Activated naive CD4-positive, alpha-beta T cell treated with Interleukin-2 at 50 U/mL for 16 hours (primary cell): ENCODE measurements around the gene GALNT18.

Experiments
- DNase-seq: peaks from one replicate; pipeline ENCODE4 v3.0.0-alpha.2; 2020

GALNT18 gene

DNA sequence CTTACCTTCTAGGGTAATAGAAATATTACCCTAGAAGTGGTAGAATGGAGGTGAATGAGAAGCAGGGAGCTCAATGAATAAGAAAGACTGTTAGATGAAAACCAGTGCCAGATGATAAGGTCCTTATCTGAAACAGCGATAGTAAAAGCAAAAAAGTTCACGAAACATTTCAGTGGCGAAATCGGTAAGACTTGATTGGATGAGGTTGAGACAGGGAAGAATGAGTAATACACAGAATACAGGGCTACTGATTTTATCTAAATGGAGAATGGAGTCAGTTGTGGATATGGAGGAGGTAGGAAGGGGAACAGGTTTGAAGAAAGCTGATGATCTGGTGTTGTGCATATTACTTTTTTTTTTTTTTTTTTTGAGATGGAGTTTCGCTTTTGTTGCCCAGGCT lies 96.5 kb downstream of the GALNT18 start:
- no peak for DNase-seq

DNA sequence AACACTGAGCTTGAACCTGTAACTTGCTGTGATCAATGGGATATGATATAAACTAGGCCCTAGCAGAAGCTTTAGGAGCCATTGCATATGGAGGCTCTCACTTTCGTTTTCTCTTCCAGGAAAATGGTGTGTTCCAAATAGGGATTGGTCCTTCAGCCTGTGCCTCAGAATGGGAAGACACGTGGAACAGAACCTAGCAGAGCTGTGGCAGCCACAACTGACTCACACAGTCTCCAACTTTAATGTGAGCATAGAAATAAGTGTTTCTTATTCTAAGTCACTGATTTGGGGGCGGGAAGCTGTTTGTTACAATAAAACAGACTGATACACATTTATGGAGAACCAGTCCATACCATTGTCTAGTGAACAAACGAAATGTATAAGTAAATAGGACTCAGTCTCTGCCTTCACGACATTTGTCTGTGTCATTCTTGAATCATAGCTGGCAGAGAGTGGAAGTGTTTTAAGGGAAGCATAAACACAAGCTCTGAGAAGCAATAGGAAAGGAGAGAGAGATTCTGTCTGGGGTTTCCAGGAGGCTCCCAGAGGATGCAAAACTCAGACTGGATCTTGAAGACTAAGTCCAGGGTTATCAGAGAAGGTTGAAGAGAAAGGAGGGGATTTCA lies 97.3 kb downstream of the GALNT18 start:
- DNase-seq: no peak

DNA sequence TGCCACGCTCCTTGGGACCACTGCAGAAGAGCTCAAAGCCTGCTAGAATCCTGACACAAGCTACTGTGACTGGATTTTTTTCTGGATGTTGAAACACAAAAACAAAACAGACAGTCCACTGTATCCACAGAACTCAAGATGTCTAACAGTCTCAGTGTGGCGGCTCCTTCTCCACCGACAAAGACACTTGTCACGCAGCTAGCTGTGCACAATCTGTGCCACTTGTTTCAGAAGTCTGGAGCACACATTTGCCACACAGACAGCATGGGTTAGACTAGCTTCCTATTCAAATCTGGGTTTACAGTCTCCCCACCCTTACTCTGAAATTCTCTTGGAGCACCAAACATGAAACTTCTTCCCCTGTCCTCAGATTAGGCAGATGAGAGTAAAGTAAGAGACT lies 99.2 kb downstream of the GALNT18 start:
- no peak for DNase-seq

DNA sequence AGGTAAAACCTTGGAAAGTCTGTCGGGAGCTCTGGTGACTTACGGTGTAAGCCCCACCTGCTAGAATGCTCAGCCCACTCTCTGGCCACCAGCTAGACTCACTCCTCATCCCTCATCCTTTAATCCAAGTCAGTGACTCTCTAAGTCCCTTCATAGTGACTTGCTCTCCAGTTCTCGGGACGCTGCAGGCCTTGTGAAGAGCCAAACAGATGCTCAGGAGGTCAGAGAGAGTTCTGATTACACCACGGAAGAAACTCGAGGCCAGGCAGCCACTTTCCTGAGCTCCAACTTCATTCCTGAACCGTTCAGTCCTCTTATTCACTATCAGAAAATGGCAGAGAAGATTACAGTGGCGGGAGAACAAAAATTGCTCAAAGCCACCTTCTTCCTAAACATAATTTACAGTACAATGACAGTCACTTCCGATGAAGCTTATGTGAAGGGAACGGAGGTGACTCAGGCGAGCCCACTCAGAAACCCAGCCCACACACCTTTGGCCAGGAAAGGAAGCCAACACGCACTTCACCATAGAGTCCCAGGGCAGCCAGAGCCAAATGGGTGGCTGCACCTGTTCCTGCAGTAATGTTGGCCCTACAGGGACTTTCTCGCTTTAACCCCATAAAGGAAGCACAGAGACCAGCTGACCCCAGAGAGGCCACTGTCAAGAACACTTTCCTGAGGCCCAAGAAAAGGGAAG lies 100.4 kb downstream of the GALNT18 start:
- DNase-seq: no peak

DNA sequence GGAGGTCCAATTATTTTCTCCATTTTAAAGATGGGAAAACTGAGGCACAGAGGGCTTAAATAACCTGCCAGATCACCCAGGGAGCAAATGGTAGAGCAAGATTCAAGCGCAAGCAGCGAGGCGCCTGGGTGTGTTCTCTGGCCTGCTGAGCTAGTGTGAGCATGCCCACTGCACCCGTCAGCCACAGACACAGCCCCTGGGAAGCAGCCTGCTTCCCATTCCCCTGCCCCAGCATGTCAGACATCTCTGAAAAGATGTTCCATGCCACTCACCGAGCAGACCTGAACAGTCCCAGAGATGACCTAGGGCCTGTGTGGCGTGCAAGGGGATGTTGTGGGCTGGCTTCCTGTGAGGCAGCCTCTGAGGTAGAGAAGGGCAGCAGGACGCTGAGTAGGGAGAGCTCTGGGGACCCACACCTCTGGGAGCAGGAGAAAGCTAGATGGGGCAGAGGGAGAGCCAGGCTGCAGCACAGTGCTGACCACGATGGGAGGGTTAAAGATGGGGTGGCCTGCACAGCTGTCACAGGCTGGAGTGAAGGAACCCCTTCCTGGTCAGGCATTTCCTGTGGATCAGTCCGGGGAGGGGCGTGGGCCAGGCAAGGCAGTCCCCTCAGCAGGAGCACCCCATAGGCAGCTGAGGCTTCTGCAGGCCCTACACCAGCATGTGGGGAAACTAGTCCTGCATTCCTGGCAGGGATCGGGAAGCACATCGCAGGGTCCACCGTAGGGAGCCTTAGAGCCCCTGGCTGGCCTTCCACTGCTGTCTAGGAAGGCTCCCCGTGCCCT lies 101.4 kb downstream of the GALNT18 start:
- DNase-seq: no peak

DNA sequence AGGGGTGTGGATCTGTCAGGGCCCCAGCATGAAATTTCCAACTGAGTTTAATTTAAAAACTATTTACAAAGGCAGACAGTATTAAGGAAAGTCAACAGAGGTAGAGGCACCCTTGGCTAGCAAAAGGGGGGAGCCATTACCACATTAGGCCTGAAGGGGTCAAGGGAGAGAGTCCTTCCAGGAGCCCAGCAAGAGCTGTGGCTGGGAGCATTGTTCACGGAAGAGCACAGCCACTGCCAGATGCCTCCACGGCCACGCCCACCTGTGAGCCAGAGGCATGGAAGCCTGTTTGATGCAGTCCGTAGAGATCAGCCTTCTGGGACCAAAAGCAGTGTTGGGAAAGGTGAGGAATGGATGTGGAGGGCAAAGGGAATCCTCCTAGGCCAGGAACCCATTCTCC lies 102.6 kb downstream of the GALNT18 start:
- no peak for DNase-seq

DNA sequence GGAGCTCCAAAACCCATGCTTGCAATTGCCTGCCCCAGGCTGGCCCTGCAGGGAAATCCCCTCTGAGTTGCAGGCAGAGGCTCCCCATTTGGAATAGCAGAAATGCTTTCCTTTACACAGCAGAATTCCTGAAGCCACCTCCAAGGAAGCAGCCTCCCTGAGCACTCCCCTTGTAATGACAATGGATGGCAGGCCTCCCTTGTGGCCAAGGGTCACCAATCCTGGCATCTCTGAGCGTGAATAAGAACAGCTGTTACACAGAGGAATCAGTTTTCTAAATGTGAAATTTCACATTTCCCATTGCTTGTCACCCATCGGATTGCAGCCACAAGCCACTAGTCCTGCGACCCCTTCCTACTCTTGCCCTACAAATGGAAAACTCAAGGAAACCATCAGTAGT lies 107.6 kb downstream of the GALNT18 start:
- no peak for DNase-seq

DNA sequence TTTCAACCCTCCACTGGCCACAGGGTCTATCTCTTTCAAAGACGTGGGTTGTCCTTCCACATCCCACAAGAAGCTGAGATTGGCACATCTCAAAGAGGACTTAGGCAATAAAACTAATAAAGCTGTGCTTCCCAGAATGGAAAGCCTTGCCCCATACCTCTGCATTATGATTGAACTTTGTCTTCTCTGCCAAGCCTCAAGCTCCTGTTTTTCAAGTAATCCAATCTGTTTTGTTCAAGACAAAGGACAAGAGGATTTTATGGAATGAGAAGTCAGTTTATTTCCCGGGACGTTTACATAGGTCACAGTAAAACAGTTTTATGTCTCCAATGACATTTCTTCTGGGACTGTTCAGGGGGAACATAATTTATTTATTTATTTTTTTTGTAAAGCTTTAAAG lies 108.4 kb downstream of the GALNT18 start:
- DNase-seq: no peak

DNA sequence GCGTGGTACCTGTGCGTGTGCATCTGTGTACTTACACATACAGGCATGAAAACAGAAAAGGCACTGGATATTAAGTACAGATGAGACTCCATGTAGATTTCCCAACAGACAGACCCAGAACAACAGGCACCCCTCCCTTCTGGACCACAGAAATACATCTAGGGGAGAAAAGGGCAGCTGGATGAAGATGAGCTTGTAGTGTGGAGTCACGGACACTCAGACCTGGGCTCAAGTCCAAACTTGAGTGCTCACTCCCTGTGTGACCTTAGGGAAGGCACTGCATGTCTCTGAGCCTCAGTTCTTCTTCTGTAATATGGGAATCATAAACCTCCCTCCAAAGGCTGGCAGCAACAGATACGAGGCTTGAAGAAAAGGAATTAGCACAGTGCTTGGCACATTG lies 108.9 kb downstream of the GALNT18 start:
- no peak for DNase-seq

DNA sequence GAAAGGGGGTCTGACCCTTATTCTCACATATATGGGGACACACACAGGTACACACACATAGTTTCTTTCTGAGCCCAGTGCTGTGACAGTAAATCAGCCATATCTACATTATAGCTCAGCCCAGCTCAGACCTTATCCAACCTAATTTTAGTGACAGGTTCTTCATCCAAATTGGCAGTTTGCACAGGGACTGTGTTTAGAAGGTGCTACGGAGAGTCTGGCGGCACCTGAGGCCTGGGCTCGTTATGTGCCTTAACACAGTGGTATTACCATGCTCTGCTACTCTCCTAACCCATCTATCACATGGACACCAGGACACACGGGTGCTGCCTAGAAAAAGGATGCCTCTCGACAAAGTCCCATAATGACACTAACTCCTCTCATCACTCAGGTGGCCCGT lies 109.3 kb downstream of the GALNT18 start:
- no peak for DNase-seq

DNA sequence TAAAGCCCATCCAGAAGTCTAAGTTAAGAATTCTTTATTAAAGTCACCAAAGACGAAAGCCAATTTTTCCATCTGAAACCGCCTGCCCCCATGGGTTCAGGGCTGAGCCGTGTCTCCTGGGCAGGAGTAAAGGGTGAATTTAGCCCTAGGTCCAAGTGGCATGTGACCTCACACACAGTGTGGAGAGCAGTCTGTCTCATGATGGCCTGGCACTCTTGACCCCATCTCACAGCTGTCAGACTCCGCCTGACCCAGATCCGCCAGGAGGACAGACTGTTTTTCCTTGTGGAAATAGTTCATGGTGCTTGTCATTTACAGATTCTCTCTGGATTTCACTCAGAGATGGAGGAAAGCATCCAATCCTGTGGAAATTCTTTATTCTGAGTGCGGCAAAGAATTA lies 109.7 kb downstream of the GALNT18 start:
- no peak for DNase-seq

DNA sequence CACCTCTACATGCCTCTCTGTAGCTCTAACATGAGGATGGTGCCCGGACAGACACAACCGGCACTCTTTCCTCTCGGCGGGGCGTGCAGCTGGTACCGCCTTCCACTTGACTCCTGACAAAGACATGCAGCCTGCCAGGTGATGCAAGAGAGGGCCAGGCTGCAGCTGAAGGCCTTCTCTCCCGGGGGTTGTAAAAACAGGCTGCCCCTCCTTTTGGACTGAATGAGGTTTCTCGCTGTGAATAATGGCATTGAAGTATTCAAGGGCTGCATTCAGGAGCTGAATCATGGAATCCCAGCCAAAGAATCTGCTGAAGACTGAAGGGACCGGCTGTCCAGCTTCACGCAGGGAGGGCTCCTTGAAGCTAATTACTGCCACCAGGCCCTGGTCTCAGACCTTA lies 110.9 kb downstream of the GALNT18 start:
- no peak for DNase-seq

DNA sequence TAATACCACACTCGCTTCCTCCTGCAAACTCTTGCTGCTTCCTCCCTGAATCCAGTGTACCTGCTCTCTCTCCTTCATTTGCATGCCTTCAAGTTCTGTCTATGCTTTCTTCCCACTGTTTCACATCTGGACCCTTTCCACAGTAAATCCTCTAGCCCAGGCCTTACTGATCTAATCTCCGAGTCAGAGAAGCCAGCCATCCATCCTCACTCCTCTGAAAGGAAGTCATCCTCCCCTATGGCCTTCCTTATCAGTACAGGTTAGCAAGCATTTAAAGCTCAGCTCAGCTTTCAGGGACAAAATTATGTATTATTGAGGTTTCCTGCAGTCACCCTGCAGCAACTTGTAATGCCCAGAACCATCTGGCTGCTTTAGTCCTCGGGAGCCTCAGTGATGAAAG lies 116.1 kb downstream of the GALNT18 start:
- no peak for DNase-seq

DNA sequence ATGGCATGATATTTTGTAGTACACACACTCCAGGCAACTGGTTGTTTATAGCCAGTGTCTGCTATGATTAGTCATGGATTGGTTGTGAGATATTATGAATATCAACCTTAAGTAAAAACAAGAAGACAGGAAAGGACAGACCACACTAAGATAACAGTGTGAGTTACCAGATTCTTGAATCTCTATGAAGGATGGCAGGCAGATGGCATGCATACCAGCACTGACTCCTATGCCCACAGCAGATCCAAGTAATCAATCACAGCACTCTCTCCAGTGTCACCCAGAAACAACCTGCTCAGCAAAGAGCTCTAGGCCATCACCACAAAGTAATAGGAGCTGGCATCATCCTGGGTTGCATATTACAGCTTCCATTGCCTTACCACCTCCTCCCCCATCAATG lies 116.6 kb downstream of the GALNT18 start:
- no peak for DNase-seq

DNA sequence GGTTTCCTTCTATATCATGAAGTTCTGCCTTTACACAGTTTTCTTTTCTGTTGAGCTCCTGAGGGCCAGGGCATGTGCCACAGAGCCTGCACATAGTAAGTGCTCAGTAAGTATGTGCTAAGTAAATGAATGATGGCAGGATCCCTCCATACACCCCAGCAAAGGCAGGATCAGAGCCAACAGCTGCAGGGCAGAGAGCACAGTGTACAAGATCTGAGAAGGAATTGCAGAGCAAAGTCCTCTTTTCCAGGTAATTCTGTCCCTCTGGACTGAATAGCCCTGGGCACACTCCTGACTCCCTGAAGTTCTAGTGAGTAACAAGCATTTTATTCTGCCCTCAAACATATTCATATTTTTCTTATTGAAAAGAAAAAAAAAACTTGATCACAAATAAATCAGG lies 117.7 kb downstream of the GALNT18 start:
- no peak for DNase-seq

DNA sequence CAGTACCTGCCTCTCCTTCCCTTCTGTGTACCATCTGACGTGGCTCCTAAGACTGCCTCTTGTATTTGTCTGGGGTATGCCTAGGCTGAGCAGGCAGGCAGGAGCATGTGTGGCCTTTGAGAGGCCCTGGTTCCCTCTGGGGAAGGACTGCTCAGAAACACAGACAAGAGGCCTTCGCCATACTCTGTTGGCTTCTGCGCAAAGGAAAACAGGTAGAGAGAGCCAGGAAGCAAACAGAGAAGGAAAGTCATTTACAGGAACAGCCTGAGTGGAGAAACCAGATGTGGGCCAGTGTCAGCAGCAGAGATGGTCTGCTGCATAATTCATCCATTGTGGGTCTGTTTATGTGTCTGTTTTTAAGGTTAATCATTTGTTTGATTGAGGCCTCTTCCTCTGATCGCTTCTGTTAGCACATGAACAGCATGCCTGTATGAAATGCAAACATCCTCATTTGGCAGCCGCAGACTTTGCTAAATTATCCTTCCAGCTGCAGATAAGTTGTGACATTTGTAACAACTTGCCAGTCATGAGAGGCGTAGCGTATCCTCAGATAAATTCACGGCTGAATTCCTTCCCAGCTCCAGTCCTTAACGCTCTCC lies 119.4 kb downstream of the GALNT18 start:
- DNase-seq: no peak

DNA sequence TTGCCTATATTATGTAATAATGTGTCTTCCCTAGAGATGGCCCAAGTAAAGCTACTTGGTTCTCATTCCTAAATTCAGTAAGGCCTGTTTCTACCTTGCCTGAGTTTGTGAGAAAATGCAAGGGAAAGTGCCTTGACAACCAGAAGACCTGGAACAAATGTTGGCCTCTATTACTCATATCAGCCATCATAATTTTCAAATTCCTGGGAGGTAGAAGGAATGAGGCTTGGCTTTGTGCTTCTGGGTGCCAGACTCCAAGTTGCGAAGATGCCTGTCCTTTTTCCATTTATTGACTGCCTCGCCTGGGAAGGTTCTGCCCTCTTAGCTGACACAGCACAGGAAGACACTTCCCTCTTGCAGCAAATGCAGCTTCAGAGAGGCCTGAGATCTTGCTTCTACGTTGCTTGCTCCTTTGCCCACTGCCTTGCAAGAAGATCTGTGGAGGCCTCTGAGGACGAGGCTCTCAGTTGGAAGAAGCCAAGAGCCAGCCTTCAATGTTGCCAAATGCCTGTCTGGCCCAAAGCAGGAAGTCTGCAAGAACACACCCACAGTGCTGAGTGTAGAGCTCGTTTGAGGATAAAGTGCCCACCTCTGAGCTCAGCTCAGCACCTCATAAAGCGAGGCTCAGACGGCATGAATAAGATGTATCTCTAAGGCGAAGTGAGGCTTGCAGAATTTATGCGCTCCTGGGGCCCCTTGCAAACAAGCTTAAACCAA lies 120.1 kb downstream of the GALNT18 start:
- DNase-seq: no peak

DNA sequence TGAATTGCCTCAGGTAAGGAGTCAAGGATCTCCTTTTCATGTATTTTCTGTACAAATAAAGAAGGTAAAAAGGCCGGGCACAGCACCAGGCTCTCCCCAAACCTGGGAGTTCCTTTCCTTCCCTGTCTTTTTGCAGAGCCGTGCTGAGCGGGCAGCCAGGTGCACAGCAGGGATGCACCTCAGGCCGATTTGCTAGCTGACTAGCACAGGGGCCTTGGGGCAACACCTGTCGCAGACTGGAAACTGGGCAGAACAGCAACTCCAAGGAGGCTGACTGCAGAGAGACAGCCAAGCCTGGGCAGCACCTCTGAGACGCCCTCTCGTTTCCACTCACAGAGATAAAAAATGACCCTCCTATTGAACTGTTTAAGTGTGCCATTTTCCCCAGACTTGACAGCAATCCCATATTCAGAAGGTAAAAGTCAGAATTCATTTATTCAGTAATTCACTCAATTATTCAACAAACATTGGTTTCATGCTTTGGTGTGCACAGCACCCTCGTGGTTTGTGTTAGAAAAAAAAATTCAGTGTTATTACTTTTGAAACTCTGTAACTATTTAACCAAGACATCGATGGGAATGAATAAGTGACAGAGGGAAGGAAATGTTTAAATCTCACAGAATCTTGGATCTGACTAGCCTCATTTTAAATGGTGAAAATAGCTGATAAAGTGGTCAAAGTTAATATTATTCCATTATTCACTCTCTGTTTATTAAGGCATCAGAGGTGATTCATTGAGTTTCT lies 120.9 kb downstream of the GALNT18 start:
- no peak for DNase-seq

DNA sequence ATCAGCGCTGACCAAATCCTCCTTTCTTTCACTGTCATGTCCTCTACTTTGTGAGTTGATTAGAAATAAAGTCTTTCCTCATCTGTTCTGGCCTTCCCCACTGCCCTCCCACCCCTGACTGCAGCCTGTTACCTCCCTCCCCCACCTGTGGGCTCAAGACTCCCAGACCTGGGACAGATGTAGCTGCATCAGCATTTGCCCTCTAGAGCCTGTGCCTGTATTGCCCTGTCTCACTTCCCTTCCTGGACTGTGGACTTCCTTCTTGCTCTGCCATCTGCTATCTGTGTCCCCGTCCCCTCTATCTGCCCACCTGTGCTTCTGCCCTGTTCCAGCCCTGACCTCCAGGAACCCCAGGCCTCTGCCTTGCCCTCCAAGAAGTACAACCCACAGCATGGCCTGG lies 122.5 kb downstream of the GALNT18 start:
- no peak for DNase-seq

DNA sequence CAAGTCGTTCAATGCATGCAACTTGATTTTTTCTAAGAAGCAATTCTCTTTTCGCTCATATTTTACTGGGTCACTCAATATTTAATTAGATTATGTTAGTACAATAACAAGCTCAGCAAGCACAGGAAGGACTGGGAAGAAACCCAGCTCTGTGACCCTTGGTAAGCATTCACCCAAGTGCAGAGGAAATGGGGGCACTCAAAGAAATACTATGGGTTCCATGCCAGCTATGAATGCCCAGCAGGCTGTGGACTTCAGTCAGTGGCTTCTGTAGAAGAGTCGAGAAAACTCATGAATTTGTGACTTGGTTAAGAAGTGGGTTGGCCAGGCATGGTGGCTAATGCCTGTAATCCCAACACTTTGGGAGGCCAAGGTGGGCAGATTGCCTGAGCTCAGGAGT lies 123.6 kb downstream of the GALNT18 start:
- DNase-seq: no peak

DNA sequence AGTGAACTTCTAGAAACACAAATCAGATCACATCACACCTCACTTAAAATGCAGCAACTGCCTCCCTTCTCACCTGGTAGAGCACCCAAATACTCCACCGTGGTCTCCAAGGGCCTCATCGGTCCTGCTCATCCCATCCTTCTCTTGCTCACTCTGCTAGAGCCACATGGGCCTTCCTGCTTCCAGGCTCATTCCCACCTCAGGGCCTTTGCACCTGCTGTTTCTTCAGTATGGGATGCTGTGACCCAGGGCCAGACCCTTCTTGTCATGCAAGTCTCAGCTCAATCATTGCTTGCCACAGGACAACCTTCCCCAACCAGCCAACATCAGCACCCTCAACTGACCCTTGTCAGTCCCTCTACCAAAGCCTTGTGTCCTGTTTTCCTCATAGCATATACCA lies 124.9 kb downstream of the GALNT18 start:
- DNase-seq: no peak

DNA sequence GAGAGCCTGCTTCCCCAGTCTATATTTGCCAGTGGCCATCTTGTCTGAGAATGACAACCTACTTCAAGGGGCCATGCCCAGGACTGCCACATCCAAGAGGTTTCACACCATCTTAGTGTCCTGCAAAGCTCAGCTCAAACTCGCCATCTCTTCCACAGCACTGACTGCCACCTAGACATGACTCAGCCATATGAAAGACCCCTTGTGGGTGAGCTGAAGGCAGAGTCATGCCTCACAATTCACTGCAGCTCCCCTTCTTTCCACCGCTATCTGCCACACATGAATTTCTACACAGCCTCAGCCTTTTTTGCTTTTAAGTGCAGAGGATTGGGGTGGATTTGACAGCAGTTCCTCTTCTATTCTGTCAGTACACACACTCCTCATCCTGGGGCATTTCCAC lies 127.5 kb downstream of the GALNT18 start:
- no peak for DNase-seq

DNA sequence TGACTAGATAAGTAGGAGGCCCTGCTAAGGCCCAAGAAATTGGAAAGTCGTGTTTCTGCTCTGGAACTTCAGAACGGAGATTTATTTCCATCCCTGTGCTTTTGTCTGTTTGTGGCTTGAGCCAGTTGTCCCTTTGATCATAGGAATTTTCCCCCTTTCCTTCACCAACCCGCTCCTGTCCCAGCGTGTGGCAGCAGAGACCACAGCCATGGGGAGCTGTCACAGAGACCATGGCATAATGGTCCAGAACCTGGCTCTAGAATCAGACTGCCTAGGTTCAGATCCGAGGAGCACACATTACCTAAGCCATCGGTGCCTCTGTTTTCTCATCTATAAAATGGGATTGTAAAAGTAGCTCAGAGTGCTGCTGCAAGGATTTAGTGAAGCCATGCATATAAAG lies 128.1 kb downstream of the GALNT18 start:
- DNase-seq: no peak
